HEK293T (cell line): ENCODE data around the gene ITFG1.
A peak's percentile ranks its signal among the peaks of the same experiment; 100 is the strongest.

Experiments used
- CTCF ChIA-PET: fragments of 350-600 bp; formaldehyde crosslinking; extraction: SDS; loops from one replicate; lab custom pipeline; 2021; ENCODE audit warnings: antibody characterized with exemption, inconsistent platforms; lab: Yijun Ruan, JAX
- POLR2A ChIA-PET: fragments of 350-600 bp; formaldehyde crosslinking; extraction: SDS; loops from one replicate; lab custom pipeline; 2020; ENCODE audit warnings: antibody characterized with exemption, inconsistent platforms; lab: Yijun Ruan, JAX
- DNase-seq: peaks from one replicate; pipeline ENCODE4 v3.0.0; 2012; ENCODE audit warnings: mixed read lengths; ENCODE audit errors: extremely low spot score
- ARNT ChIP-seq: fragments of 450-650 bp; IDR thresholded peaks from 2 replicates; pipeline ENCODE4 v1.6.1; 2017; ENCODE audit warnings: mild to moderate bottlenecking
- BHLHE40 ChIP-seq: fragments of 450-650 bp; IDR thresholded peaks from 2 replicates; pipeline ENCODE4 v1.6.1; 2016; ENCODE audit warnings: mild to moderate bottlenecking, moderate library complexity, borderline replicate concordance
- CTBP1 ChIP-seq: fragments of 450-650 bp; IDR thresholded peaks from 2 replicates; pipeline ENCODE4 v1.6.1; 2016; ENCODE audit warnings: borderline replicate concordance
- ELF4 ChIP-seq: fragments of 450-650 bp; IDR thresholded peaks from 2 replicates; pipeline ENCODE4 v1.6.1; 2017; ENCODE audit warnings: antibody characterized with exemption
- FOXA1 ChIP-seq: fragments of 450-650 bp; IDR thresholded peaks from 2 replicates; pipeline ENCODE4 v1.6.1; 2016; ENCODE audit warnings: mild to moderate bottlenecking
- FOXK2 ChIP-seq: fragments of 450-650 bp; IDR thresholded peaks from 2 replicates; pipeline ENCODE4 v1.6.1; 2016; ENCODE audit warnings: mild to moderate bottlenecking
- FOXM1 ChIP-seq: fragments of 450-650 bp; IDR thresholded peaks from 2 replicates; pipeline ENCODE4 v1.6.1; 2017; ENCODE audit warnings: mild to moderate bottlenecking, borderline replicate concordance
- HDGF ChIP-seq: fragments of 450-650 bp; IDR thresholded peaks from 2 replicates; pipeline ENCODE4 v1.6.1; 2017; ENCODE audit warnings: antibody characterized with exemption, borderline replicate concordance
- L3MBTL2 ChIP-seq: fragments of 450-650 bp; conservative IDR thresholded peaks from 2 replicates; pipeline ENCODE4 v1.6.1; 2016; ENCODE audit warnings: mild to moderate bottlenecking
- LEF1 ChIP-seq: fragments of 450-650 bp; IDR thresholded peaks from 2 replicates; pipeline ENCODE4 v1.6.1; 2017; ENCODE audit warnings: mild to moderate bottlenecking, borderline replicate concordance
- NFRKB ChIP-seq: fragments of 450-650 bp; IDR thresholded peaks from 2 replicates; pipeline ENCODE4 v1.6.1; 2016; ENCODE audit warnings: mild to moderate bottlenecking, moderate library complexity
- SP1 ChIP-seq: fragments of 450-650 bp; IDR thresholded peaks from 2 replicates; pipeline ENCODE4 v1.6.1; 2017
- SUZ12 ChIP-seq: fragments of 450-650 bp; IDR thresholded peaks from 2 replicates; pipeline ENCODE4 v1.6.1; 2016; ENCODE audit warnings: mild to moderate bottlenecking
- TARDBP ChIP-seq: fragments of 450-650 bp; IDR thresholded peaks from 2 replicates; pipeline ENCODE4 v1.6.1; 2016
- ZNF384 ChIP-seq: fragments of 450-650 bp; IDR thresholded peaks from 2 replicates; pipeline ENCODE4 v1.6.1; 2016
- TF ChIP-seq, protein P1 (sequence below): fragments of 450-650 bp; IDR thresholded peaks from 2 replicates; pipeline ENCODE4 v1.6.1; 2016

The ITFG1 gene

DNA sequence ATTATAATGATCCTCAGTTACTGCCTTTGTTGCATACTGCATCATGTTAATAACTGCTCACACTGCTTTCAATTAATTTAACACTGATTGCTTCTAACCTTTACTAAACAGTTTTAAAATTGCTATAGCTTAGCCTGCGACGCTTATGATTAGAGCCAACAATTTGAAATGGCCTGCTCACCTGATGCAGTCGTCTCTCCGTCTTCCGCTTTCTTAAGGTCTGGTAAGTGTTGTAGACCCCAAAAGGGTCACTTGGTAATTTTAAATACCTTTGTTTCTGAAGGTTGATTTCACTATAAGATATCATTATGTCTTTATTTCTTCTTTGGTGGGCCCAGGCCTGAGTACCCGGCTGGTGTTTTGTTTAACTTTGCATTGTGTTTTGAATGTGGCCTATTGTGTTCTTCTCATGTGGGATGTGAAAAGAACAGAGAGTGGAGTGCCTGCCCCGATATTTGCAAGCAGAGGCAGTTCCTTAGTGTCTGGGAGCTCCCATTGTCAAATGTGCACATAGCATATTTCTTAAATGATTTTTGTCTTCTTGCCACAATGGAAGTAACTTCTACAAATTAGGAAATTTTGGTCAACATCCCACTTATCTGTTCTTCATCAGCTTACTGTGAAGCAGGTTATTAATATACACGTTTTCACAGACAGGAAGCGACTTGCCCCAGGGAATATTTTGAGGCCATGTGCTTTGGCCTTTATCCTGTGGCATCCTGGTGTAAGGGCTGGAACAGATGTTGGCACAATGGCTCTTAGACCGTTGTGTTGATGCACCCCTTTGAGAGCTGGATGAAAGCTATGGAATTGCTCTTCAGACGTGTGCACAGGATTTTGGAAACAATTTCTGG lies 3.1 kb upstream of the ITFG1 start:
- TF ChIP-seq SUZ12 (no peak), FOXM1 (no peak), NFRKB (no peak), ARNT (no peak), CTBP1 (no peak), LEF1 (no peak), ELF4 (no peak), L3MBTL2 (no peak)
- no peak for DNase-seq
- ChIA-PET CTCF (no interaction called here), POLR2A (no interaction called here)

DNA sequence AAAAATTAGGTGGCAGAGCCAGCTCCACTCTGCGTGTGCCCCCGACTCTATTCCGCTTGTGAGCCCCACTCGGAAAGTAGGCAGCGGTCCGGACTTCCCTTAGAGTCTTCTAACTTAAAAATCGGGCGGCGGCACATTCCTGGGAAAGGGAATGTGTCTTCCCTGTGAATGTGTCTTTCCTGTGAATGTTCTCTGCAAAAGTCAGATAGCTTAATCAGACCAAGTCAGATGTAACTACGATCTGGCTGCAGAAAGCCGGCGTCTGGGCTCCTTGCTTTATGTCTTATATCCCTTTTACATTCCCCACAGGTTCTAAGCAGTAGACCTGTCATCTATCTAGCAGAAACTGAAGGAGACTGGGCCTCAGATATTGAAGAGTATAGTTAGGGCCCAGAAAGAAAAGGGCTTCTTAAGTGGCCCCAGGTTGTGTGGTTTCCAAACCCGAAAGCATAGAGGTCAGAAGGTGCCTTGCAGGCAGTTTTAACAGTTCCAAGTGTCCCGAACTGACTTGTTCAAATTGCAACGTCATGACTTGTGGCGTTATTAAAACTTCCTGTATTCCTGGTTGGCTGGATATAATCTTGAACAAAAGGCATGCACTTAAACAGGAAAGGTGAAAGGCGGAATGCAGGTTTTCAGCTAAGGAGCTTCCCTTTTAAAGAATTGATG lies 869 bp upstream of the ITFG1 start:
- peak; percentile 23 for DNase-seq
- TF ChIP-seq, protein P1, sequence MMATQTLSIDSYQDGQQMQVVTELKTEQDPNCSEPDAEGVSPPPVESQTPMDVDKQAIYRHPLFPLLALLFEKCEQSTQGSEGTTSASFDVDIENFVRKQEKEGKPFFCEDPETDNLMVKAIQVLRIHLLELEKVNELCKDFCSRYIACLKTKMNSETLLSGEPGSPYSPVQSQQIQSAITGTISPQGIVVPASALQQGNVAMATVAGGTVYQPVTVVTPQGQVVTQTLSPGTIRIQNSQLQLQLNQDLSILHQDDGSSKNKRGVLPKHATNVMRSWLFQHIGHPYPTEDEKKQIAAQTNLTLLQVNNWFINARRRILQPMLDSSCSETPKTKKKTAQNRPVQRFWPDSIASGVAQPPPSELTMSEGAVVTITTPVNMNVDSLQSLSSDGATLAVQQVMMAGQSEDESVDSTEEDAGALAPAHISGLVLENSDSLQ, result no peak
- TF ChIP-seq CTBP1 (no peak), ELF4 (no peak)
- ChIA-PET POLR2A (interaction anchor here (0.8 to 2.2 kb wide), 5 partner anchors 8 to 318 kb away, joined by 3 to 9 read pairs (median 5); partner anchors contain the start of gene NETO2), CTCF (interaction anchor here (0.6 kb wide), 2 partner anchors 41 to 191 kb away, joined by 3 read pairs; no protein-coding TSS in a partner anchor)

DNA sequence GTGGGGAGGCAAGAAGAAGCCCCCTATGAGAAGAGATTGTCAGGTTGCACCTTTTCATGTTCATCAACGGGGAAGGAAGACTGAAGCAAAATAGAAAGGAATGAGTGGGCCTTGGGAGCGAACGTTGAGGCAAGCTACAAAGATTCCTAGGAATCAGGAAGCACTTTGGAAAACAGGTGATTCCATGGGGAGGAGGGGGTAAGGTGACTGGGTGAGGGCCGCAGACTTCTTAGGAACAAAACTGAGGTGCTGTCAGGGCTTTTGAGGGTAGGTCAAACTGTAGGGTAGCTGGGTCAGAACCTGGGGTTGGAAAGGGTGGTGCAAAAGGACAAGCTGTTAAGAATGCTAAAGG lies 528 bp downstream of the ITFG1 start:
- TF ChIP-seq HDGF, result no peak
- TF ChIP-seq ELF4, result no peak
- no peak for TF ChIP-seq L3MBTL2
- no peak for TF ChIP-seq FOXA1
- TF ChIP-seq SP1, result no peak
- TF ChIP-seq FOXM1, result no peak
- TF ChIP-seq ZNF384, result no peak
- TF ChIP-seq NFRKB, result no peak
- no peak for TF ChIP-seq ARNT
- TF ChIP-seq CTBP1, result no peak
- TF ChIP-seq LEF1, result no peak
- TF ChIP-seq, protein P1, result no peak
- no peak for TF ChIP-seq SUZ12
- no peak for TF ChIP-seq FOXK2
- no peak for TF ChIP-seq BHLHE40
- no peak for TF ChIP-seq TARDBP
- DNase-seq, result no peak
- ChIA-PET CTCF (interaction anchor here (0.6 kb wide), 1 partner anchor 12 kb away, joined by 3 read pairs; no protein-coding TSS in a partner anchor), POLR2A (interaction anchor here (1.7 to 2.2 kb wide), 4 partner anchors 9 to 316 kb away, joined by 5 to 9 read pairs (median 8); partner anchors contain the start of gene NETO2)

GRCh38 chr16:47459603-47460002 lies 1.3 kb downstream of the ITFG1 start:
- POLR2A ChIA-PET, result interaction anchor here (1.7 to 2.2 kb wide), 3 partner anchors 8 to 315 kb away, joined by 5 to 9 read pairs (median 7); partner anchors contain the start of gene NETO2
- DNase-seq, result no peak
- CTCF ChIA-PET, result no interaction called here
- TF ChIP-seq CTBP1 (no peak), SP1 (no peak), LEF1 (no peak), BHLHE40 (no peak), ZNF384 (no peak), FOXA1 (no peak), NFRKB (no peak), ARNT (no peak), TARDBP (no peak), ELF4 (no peak), L3MBTL2 (no peak), FOXM1 (no peak), FOXK2 (no peak), SUZ12 (no peak), HDGF (no peak)
- TF ChIP-seq, protein P1, result no peak

GRCh38 chr16:47458331-47458730 lies 2.5 kb downstream of the ITFG1 start:
- TF ChIP-seq NFRKB (no peak), SP1 (no peak), TARDBP (no peak), FOXM1 (no peak), ARNT (no peak), ELF4 (no peak), ZNF384 (no peak), BHLHE40 (no peak), LEF1 (no peak), SUZ12 (no peak), CTBP1 (no peak), FOXA1 (no peak), HDGF (no peak)
- DNase-seq, result no peak
- ChIA-PET CTCF (no interaction called here), POLR2A (no interaction called here)
